Caco-2 (cell line): ENCODE results near the gene CMTM4. TPM values are rescaled to one million over a fixed set of nuclear protein-coding genes. Genes with fewer than 3 reads are reported as not detected.

Experiments used
- BruUV-seq: library from RNA; stranded (reverse); fragments of 400-500 nt; replicated peaks from 2 replicates; lab custom pipeline; 2021; lab: Mats Ljungman, UMichigan
- CTCF ChIA-PET: fragments of 300-600 bp; sonication (Branson Sonifier 250); formaldehyde crosslinking; loops from one replicate; lab custom pipeline; 2022; ENCODE audit warnings: antibody characterized with exemption; lab: Charles Lee
- POLR2A ChIA-PET: fragments of 300-600 bp; sonication (Branson Sonifier 250); formaldehyde crosslinking; loops from one replicate; lab custom pipeline; 2022; ENCODE audit warnings: antibody characterized with exemption; lab: Charles Lee
- DNase-seq, 2 experiments: peaks; one replicate each; pipeline versions ENCODE4 v3.0.0 to v3.0.0-alpha.2; 2020 to 2022
- H3K27me3 ChIP-seq: replicated peaks from 2 replicates; pipeline ENCODE4 v1.6.0; 2011; ENCODE audit warnings: low read length; ENCODE audit not compliant: control insufficient read depth, insufficient read depth
- H3K36me3 ChIP-seq: 2 replicates; pipeline ENCODE4 v1.5.1; 2011; ENCODE audit warnings: low read length; ENCODE audit not compliant: control insufficient read depth, insufficient read depth
- H3K4me1 ChIP-seq: fragments of 250-450 bp; sonication (Bioruptor Pico); 2 replicates; pipeline ENCODE4 v1.5.1; 2020; ENCODE audit warnings: mild to moderate bottlenecking
- H3K4me3 ChIP-seq: 2 replicates; pipeline ENCODE4 v1.5.1; 2011; ENCODE audit warnings: low read depth, mild to moderate bottlenecking, control low read depth, low read length
- H3K9me3 ChIP-seq: fragments of 250-450 bp; sonication (Bioruptor Pico); 2 replicates; pipeline ENCODE4 v1.5.1; 2020; ENCODE audit warnings: mild to moderate bottlenecking, moderate library complexity
- H3K27ac Mint-ChIP-seq: one replicate; pipeline ENCODE4 v1.8.0; 2022; ENCODE audit warnings: mixed read lengths; ENCODE audit not compliant: unreplicated experiment
- H3K27me3 Mint-ChIP-seq: one replicate; pipeline ENCODE4 v1.8.0; 2022; ENCODE audit warnings: mixed read lengths; ENCODE audit not compliant: insufficient read depth, unreplicated experiment
- H3K36me3 Mint-ChIP-seq: one replicate; pipeline ENCODE4 v1.8.0; 2022; ENCODE audit warnings: mild to moderate bottlenecking, mixed read lengths; ENCODE audit not compliant: insufficient read depth, unreplicated experiment
- H3K4me1 Mint-ChIP-seq: one replicate; pipeline ENCODE4 v1.8.0; 2022; ENCODE audit warnings: low read depth, mixed read lengths; ENCODE audit not compliant: unreplicated experiment
- H3K4me3 Mint-ChIP-seq: one replicate; pipeline ENCODE4 v1.8.0; 2022; ENCODE audit warnings: mild to moderate bottlenecking, moderate library complexity, mixed read lengths; ENCODE audit not compliant: unreplicated experiment
- H3K9me3 Mint-ChIP-seq: one replicate; pipeline ENCODE4 v1.8.0; 2022; ENCODE audit warnings: mixed read lengths; ENCODE audit not compliant: unreplicated experiment
- CTCF ChIP-seq, 2 experiments: fragments of 200-600 bp in 1 of 2; IDR thresholded peaks; 1 replicate in 1 of 2; 2 replicates in 1 of 2; pipeline versions ENCODE4 v1.5.1 to v1.8.0; 2011 to 2022; ENCODE audit warnings: antibody characterized with exemption in 1 of 2, control low read depth in 1 of 2, inconsistent platforms in 1 of 2, low read depth in 1 of 2, low read length in 1 of 2, mild to moderate bottlenecking in 1 of 2, moderate library complexity in 1 of 2; ENCODE audit not compliant: insufficient read depth in 1 of 2, severe bottlenecking in 1 of 2, unreplicated experiment in 1 of 2
- intact Hi-C: fragments of 100-400 bp; cut with micrococcal nuclease; formaldehyde crosslinking; loops from one replicate; pipeline ENCODE4 v1.10.0; 2022; ENCODE audit not compliant: unreplicated experiment
- total RNA-seq: library from RNA; stranded (reverse); gene quantifications from 2 replicates; pipeline ENCODE4 v1.2.3, GENCODE V29; 2022

CMTM4 gene
- total RNA-seq, 1 experiment from 2014 or later: 108 TPM

GRCh38 chr16:66714654-66715307 lies 18.2 kb upstream of the CMTM4 start:
- intact Hi-C loops: loop anchor here (1.0 to 5.0 kb wide), 2 partner anchors 19 to 107 kb away; no protein-coding TSS in a partner anchor
- CTCF ChIA-PET: interaction anchor here (0.6 to 1.1 kb wide), 4 partner anchors 25 to 160 kb away, joined by 3 to 6 read pairs (median 4); no protein-coding TSS in a partner anchor

GRCh38 chr16:66714062-66714461 lies 17.5 kb upstream of the CMTM4 start:
- peak overlapping the region; percentile 10 for H3K4me3 Mint-ChIP-seq
- H3K27me3 ChIP-seq: no peaks in the 10 kb centered on the region
- intact Hi-C loops: no loop called here
- H3K4me3 ChIP-seq: no peak overlapping the region
- no TSS peak for BruUV-seq
- H3K4me1 Mint-ChIP-seq: peaks cover 10% of the 10 kb centered on the region
- no peaks in the 10 kb centered on the region for H3K9me3 Mint-ChIP-seq
- H3K27ac Mint-ChIP-seq: peak overlapping the region; percentile 68
- H3K4me1 ChIP-seq: peaks cover 23% of the 10 kb centered on the region
- POLR2A ChIA-PET: interaction anchor here (0.6 kb wide), 1 partner anchor 23 kb away, joined by 6 read pairs; no protein-coding TSS in a partner anchor
- no peak for TF ChIP-seq CTCF (IDR thresholded peaks at IDR 0.05; ENCODE audit: insufficient read depth in 1 of 2, low read depth in 1 of 2, low read length in 1 of 2, severe bottlenecking in 1 of 2, unreplicated experiment in 1 of 2)
- no peak for DNase-seq
- H3K9me3 ChIP-seq: no peaks in the 10 kb centered on the region; the same call in 1 of the 2 replicates
- H3K36me3 ChIP-seq: 0 out of 2 replicates have a peak, but pooled peaks cover 1% of the 10 kb centered on the region
- peaks cover 62% of the 10 kb centered on the region for H3K36me3 Mint-ChIP-seq
- CTCF ChIA-PET: interaction anchor here (0.6 to 1.3 kb wide), 6 partner anchors 17 to 161 kb away, joined by 3 to 6 read pairs (median 4); no protein-coding TSS in a partner anchor
- H3K27me3 Mint-ChIP-seq: no peaks in the 10 kb centered on the region

More at GRCh38 chr16:66714654-66715307, 18.2 kb upstream of the CMTM4 start:
- 0 out of 2 replicates have a peak, but pooled peaks cover 1% of the 10 kb centered on the region for H3K36me3 ChIP-seq
- Mint-ChIP-seq H3K4me1 (peaks cover 10% of the 10 kb centered on the region), H3K9me3 (no peaks in the 10 kb centered on the region), H3K36me3 (peaks cover 67% of the 10 kb centered on the region), H3K27me3 (no peaks in the 10 kb centered on the region), H3K4me3 (peak overlapping the region; percentile 10), H3K27ac (peak overlapping the region; percentile 68)
- peaks cover 23% of the 10 kb centered on the region for H3K4me1 ChIP-seq
- no peak for TF ChIP-seq CTCF (IDR thresholded peaks at IDR 0.05; ENCODE audit: insufficient read depth in 1 of 2, low read depth in 1 of 2, low read length in 1 of 2, severe bottlenecking in 1 of 2, unreplicated experiment in 1 of 2)
- no peaks in the 10 kb centered on the region; the same call in 1 of the 2 replicates for H3K9me3 ChIP-seq
- POLR2A ChIA-PET: interaction anchor here (0.6 kb wide), 1 partner anchor 24 kb away, joined by 6 read pairs; no protein-coding TSS in a partner anchor
- DNase-seq: peak; percentile 62 to 64
- BruUV-seq: no TSS peak
- H3K4me3 ChIP-seq: no peak overlapping the region
- no peaks in the 10 kb centered on the region for H3K27me3 ChIP-seq

- intact Hi-C loops: no loop called here
- no peak overlapping the region for H3K4me3 Mint-ChIP-seq
- POLR2A ChIA-PET: no interaction called here
- peaks cover 23% of the 10 kb centered on the region for H3K4me1 ChIP-seq
- H3K9me3 Mint-ChIP-seq: no peaks in the 10 kb centered on the region
- no peaks in the 10 kb centered on the region for H3K27me3 ChIP-seq
- H3K4me3 ChIP-seq: no peak overlapping the region
- BruUV-seq: no TSS peak
- no peak overlapping the region for H3K27ac Mint-ChIP-seq
- no peaks in the 10 kb centered on the region for H3K27me3 Mint-ChIP-seq
- H3K36me3 Mint-ChIP-seq: peaks cover 55% of the 10 kb centered on the region
- DNase-seq: no peak
- peaks cover 10% of the 10 kb centered on the region for H3K4me1 Mint-ChIP-seq
- 0 out of 2 replicates have a peak, but pooled peaks cover 1% of the 10 kb centered on the region for H3K36me3 ChIP-seq
- no peaks in the 10 kb centered on the region; the same call in 1 of the 2 replicates for H3K9me3 ChIP-seq
- TF ChIP-seq CTCF (IDR thresholded peaks at IDR 0.05; ENCODE audit: insufficient read depth in 1 of 2, low read depth in 1 of 2, low read length in 1 of 2, severe bottlenecking in 1 of 2, unreplicated experiment in 1 of 2): no peak
- CTCF ChIA-PET: interaction anchor here (1.0 to 1.3 kb wide), 2 partner anchors 16 to 155 kb away, joined by 3 to 4 read pairs; no protein-coding TSS in a partner anchor
These were observed 16.5 kb upstream of the CMTM4 start for GRCh38 chr16:66713076-66713475.
